GM21367 (cell line): ENCODE data around the gene TBC1D9B.
"Not testable (repeated sequence)": the region's sequence is repeated elsewhere in the genome, so short reads cannot be mapped to it uniquely, and the experiment has no call there.

Source experiments
- ATAC-seq: cut with Tn5 transposase; IDR thresholded peaks from one replicate; pipeline ENCODE4 v1.9.1; 2021; ENCODE audit not compliant: unreplicated experiment

TBC1D9B gene

GRCh38 chr5:179840321-179840720 lies 67.4 kb downstream of the TBC1D9B start:
- ATAC-seq, result no peak

- ATAC-seq, result no peak
Measured at GRCh38 chr5:179839328-179840256, 68.1 kb downstream of the TBC1D9B start.

DNA sequence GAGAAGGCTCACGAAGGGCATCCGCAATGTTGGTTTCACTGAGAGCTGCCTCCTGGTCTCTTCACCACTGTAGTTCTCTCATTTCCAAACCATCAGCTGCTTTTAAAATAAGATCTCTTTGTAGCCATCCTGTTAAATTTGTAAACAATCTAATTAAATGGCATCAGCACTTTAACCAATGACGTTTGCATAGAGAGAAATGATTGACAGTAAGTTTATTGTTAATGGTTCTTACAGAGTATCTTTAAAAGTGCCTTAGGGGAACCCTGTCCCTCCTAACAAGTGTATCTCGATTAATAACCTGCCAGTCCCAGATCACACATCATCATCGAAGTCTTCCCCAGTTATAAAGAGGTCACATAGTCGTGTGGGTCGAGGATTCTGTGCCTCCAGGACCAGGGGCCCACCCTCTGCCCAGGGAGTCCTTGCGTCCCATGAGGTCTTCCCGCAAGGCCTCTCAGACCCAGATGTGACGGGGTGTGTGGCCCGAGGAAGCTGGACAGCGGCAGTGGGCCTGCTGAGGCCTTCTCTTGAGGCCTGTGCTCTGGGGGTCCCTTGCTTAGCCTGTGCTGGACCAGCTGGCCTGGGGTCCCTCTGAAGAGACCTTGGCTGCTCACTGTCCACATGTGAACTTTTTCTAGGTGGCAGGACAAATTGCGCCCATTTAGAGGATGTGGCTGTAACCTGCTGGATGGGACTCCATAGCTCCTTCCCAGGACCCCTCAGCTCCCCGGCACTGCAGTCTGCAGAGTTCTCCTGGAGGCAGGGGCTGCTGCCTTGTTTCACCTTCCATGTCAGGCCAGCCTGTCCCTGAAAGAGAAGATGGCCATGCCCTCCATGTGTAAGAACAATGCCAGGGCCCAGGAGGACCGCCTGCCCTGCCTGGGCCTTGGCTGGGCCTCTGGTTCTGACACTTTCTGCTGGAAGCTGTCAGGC lies 70.4 kb downstream of the TBC1D9B start:
- no peak for ATAC-seq

DNA sequence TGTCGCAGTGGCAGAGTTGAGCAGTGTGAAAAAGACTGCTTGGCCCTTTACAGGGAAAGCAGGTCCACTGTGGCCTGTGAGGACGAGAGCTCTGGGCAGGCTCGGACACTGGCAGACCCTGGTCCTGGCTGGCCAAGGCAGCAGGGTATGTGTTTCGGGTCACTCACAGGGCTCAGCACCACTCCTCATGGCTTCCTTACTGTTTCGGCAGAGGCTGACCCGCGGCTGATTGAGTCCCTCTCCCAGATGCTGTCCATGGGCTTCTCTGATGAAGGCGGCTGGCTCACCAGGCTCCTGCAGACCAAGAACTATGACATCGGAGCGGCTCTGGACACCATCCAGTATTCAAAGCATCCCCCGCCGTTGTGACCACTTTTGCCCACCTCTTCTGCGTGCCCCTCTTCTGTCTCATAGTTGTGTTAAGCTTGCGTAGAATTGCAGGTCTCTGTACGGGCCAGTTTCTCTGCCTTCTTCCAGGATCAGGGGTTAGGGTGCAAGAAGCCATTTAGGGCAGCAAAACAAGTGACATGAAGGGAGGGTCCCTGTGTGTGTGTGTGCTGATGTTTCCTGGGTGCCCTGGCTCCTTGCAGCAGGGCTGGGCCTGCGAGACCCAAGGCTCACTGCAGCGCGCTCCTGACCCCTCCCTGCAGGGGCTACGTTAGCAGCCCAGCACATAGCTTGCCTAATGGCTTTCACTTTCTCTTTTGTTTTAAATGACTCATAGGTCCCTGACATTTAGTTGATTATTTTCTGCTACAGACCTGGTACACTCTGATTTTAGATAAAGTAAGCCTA lies 71.3 kb downstream of the TBC1D9B start:
- peak; percentile 61 for ATAC-seq

DNA sequence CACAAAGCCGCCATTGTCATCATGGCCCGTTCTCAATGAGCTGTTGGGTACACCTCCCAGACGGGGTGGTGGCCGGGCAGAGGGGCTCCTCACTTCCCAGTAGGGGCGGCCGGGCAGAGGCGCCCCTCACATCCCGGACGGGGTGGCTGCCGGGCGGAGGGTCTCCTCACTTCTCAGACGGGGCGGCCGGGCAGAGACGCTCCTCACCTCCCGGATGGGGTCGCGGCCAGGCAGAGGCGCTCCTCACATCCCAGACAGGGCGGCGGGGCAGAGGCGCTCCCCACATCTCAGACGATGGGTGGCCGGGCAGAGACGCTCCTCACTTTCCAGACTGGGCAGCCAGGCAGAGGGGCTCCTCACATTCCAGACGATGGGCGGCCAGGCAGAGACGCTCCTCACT lies 72.8 kb downstream of the TBC1D9B start:
- ATAC-seq, result not testable (repeated sequence)

- ATAC-seq, result no peak
Measured at GRCh38 chr5:179834120-179834519, 73.6 kb downstream of the TBC1D9B start.

DNA sequence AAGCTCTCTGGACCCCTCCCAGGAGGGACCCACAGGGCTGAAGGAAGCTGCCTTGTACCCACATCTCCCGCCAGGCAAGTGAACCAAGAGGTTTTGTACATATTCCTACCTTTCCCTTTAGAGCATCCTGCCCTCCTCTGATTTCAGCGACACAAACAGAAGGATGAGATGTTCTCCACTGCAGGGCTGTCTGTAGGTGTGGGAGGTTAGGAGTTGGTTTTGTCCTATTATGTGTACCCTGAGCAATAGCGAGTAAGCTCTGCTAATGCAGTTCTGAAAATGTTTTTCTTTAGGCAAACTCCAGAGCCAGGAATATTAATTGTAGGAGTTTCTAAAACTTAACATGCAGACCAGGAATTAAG lies 74.0 kb downstream of the TBC1D9B start:
- no peak for ATAC-seq

DNA sequence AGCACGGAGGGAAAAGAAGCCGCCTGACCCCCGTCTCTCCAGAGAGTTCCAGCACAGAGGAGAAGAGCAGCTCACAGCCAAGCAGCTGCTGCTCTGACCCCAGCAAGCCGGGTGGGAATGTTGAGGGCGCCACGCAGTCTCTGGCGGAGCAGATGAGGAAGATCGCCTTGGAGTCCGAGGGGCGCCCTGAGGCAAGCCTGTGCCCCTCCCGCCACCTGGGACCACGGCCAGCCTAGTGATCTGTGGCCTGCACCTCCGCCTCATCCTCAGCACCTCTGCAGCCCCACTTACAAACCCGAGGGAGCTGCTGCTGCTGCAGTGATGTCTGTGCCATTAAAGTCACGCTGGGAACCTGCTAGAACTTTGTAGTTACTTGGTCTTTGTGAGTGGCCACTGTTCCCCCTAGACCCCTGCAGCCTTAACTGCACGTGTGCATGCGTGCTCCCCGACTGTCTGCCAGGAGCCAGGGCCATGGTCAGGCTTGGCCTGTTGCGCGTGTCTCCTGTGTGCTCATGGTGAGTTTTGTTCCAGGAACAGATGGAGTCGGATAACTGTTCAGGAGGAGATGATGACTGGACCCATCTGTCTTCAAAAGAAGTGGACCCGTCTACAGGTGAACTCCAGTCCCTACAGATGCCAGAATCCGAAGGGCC lies 74.5 kb downstream of the TBC1D9B start:
- no peak for ATAC-seq

DNA sequence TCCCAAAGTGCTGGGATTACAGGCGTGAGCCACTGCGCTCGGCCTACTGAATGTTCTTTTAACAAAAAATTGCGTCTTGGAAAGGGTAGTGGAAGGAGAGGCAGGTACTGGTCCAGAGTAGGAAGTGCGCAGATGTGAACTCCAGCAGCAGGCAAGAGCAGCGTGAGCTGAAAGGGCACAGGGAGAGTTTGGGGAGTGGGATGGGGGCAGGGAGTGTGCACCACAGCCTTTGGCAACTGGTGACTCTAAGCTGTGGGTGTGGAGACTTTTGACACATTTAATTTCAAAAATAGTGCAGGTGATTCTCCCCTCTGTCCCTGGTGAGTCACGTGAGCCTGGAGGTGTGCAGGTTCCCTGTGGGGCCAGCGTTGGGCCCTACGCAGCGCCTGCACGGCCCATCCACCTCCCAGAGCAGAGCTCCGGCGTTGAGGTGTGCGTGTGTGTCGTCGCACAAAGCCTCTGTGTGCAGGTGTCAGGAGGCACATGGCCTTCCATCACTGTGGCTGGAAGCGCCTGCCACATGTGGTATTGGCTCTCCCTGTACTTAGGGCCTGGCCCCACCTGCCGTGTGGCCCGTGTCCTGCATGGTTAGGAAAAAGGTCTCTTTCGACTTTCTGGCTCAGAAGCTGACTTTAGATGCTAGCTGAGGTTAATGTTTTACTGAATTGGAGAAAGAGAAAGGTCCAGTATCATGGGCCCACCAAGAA lies 75.5 kb downstream of the TBC1D9B start:
- ATAC-seq, result no peak

DNA sequence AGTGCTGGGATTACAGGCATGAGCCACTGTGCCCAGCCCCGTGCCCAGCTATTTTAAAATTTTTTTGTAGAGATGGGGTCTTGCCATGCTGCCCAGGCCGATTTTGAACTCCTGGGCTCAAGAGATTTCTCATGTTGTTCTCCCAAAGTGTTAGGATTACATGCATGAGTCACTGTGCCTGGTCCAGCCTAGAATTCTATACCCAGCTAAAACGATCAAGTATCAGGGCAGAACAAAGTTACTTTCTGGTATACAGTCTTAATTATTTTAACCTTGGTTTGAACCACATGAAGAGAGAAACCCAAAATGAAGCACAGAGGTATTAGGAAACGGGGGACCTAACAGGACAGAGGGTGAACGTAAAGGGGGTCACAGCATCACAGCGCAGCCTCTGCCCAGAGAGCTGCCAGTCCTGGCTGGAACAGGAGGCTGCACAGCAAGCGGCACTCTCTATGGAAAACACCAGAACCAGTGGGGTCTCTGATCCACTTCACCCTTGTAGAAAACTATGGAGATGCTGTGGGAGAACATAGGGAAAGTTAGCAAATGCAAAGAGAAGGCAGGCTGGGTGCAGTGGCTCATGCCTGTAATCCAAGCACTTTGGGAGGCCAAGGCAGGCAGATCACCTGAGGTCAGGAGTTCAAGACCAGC lies 76.8 kb downstream of the TBC1D9B start:
- ATAC-seq, result no peak

- no peak for ATAC-seq
Measured at GRCh38 chr5:179829732-179830435, 77.8 kb downstream of the TBC1D9B start.

GRCh38 chr5:179828756-179829421 lies 78.8 kb downstream of the TBC1D9B start:
- ATAC-seq, result no peak

GRCh38 chr5:179827680-179828079 lies 80.0 kb downstream of the TBC1D9B start:
- no peak for ATAC-seq

- no peak for ATAC-seq
Measured at GRCh38 chr5:179825655-179826182, 82.0 kb downstream of the TBC1D9B start.

GRCh38 chr5:179824745-179825112 lies 83.0 kb downstream of the TBC1D9B start:
- ATAC-seq, result no peak

- no peak for ATAC-seq
Measured at GRCh38 chr5:179823937-179824744, 83.6 kb downstream of the TBC1D9B start.

DNA sequence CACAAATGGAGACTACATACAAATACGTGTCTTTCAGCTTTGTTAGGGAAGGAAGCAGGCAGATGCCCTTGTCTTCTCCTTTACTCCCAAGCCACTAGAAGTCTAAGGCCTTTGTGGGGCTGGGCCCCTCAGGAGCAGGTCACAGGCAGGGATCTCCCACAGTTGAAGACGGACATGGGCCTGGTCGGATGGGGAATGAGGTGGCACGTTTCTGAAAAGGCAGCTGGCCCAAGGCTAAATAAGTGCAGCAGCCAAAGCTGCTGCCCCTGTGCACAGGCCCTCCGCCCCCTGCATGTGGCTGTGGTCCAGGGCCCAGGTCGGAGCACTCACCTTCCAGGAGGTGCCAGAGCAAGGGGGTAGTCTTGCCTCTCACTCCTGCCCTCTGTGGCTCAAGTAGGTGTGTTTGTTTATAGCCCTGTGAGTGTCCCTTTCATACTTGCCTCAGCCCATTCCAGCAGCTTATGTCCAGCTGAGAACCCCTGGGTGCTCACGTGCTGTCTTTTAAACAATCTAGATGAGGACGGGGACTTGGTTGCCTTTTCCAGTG lies 85.2 kb downstream of the TBC1D9B start:
- no peak for ATAC-seq
